ENCODE measurements around the gene VASP.

DNA sequence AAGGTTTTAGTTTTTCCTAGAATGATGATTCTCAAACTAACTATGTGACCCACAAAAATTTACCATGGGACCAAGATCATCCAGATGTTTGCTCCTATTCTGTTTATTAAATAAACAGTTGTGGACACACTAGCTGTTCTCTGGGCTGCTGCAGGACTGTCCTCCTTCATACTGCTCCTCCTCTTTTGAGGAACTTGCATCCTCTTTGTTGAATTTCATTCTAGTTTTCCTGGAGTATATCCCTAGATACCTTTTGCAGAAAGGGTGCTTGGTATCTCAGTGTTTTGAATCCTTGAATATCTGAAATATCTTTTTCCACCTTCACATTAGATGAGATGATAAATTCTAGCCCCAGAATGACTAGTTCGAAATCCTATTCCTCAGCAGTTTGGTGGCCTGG, 24.1 kb downstream of the VASP start:
- TF ChIP-seq, protein P1, sequence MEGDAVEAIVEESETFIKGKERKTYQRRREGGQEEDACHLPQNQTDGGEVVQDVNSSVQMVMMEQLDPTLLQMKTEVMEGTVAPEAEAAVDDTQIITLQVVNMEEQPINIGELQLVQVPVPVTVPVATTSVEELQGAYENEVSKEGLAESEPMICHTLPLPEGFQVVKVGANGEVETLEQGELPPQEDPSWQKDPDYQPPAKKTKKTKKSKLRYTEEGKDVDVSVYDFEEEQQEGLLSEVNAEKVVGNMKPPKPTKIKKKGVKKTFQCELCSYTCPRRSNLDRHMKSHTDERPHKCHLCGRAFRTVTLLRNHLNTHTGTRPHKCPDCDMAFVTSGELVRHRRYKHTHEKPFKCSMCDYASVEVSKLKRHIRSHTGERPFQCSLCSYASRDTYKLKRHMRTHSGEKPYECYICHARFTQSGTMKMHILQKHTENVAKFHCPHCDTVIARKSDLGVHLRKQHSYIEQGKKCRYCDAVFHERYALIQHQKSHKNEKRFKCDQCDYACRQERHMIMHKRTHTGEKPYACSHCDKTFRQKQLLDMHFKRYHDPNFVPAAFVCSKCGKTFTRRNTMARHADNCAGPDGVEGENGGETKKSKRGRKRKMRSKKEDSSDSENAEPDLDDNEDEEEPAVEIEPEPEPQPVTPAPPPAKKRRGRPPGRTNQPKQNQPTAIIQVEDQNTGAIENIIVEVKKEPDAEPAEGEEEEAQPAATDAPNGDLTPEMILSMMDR (IDR thresholded peaks at IDR 0.05) = no peak
- no peak for TF ChIP-seq POLR2A (IDR thresholded peaks at IDR 0.05)

All from testis (tissue), 2 donors.